Measurements from ENCODE around the gene MT3.

MT3 gene

GRCh38 chr16:56634715-56635440 lies 45.5 kb downstream of the MT3 start:
- no peak for DNase-seq (ENCODE audit: low read depth)
- no peak for TF ChIP-seq CTCF (IDR thresholded peaks at IDR 0.05; ENCODE audit: low read depth, low read length, missing control alignments)
- in situ Hi-C loops (cut with HindIII; ENCODE audit: low sequenced_read_pairs), result no loop called here
- peak overlapping the region; percentile 15 for H3K4me3 ChIP-seq (ENCODE audit: low read depth, low read length)

GRCh38 chr16:56635441-56635967 lies 46.2 kb downstream of the MT3 start:
- H3K4me3 ChIP-seq (ENCODE audit: low read depth, low read length), result peak overlapping the region; percentile 15
- DNase-seq (ENCODE audit: low read depth), result no peak
- no peak for TF ChIP-seq CTCF (IDR thresholded peaks at IDR 0.05; ENCODE audit: low read depth, low read length, missing control alignments)
- in situ Hi-C loops (cut with HindIII; ENCODE audit: low sequenced_read_pairs), result no loop called here

- no peak for TF ChIP-seq CTCF (IDR thresholded peaks at IDR 0.05; ENCODE audit: low read depth, low read length, missing control alignments)
- no peak overlapping the region for H3K4me3 ChIP-seq (ENCODE audit: low read depth, low read length)
- DNase-seq (ENCODE audit: low read depth), result no peak
- in situ Hi-C loops (cut with HindIII; ENCODE audit: low sequenced_read_pairs), result no loop called here
These were observed 47.5 kb downstream of the MT3 start for GRCh38 chr16:56636616-56637413.

GRCh38 chr16:56637814-56638750 lies 48.8 kb downstream of the MT3 start, which contains the start of gene MT1A:
TSS of gene MT1A (plus strand) at chr16:56638666. CDS start at chr16:56638739, 73 bp downstream.
- peak within 1 kb of the TSS; percentile 49 for H3K4me3 ChIP-seq (ENCODE audit: low read depth, low read length)

GRCh38 chr16:56639045-56639444 lies 49.7 kb downstream of the MT3 start:
- in situ Hi-C loops (cut with HindIII; ENCODE audit: low sequenced_read_pairs), result no loop called here
- DNase-seq (ENCODE audit: low read depth), result no peak
- H3K4me3 ChIP-seq (ENCODE audit: low read depth, low read length), result no peak overlapping the region
- no peak for TF ChIP-seq CTCF (IDR thresholded peaks at IDR 0.05; ENCODE audit: low read depth, low read length, missing control alignments)

More at GRCh38 chr16:56637814-56638750, 48.8 kb downstream of the MT3 start, which contains the start of gene MT1A:
- TF ChIP-seq CTCF (IDR thresholded peaks at IDR 0.05; ENCODE audit: low read depth, low read length, missing control alignments), result no peak
- DNase-seq (ENCODE audit: low read depth), result no peak
- in situ Hi-C loops (cut with HindIII; ENCODE audit: low sequenced_read_pairs), result no loop called here

GRCh38 chr16:56640076-56640475 lies 50.7 kb downstream of the MT3 start:
- TF ChIP-seq CTCF (IDR thresholded peaks at IDR 0.05; ENCODE audit: low read depth, low read length, missing control alignments), result no peak
- no peak for DNase-seq (ENCODE audit: low read depth)
- no peak overlapping the region for H3K4me3 ChIP-seq (ENCODE audit: low read depth, low read length)
- in situ Hi-C loops (cut with HindIII; ENCODE audit: low sequenced_read_pairs), result no loop called here

All from astrocyte of the cerebellum (primary cell).